GM03348 (cell line): Measurements from ENCODE around the gene HBD.
"Not testable (repeated sequence)": the region's sequence is repeated elsewhere in the genome, so short reads cannot be mapped to it uniquely, and the experiment has no call there.

Experiments
- DNase-seq: peaks from one replicate; pipeline ENCODE4 v3.0.0; 2012; ENCODE audit warnings: low spot score

HBD gene

DNA sequence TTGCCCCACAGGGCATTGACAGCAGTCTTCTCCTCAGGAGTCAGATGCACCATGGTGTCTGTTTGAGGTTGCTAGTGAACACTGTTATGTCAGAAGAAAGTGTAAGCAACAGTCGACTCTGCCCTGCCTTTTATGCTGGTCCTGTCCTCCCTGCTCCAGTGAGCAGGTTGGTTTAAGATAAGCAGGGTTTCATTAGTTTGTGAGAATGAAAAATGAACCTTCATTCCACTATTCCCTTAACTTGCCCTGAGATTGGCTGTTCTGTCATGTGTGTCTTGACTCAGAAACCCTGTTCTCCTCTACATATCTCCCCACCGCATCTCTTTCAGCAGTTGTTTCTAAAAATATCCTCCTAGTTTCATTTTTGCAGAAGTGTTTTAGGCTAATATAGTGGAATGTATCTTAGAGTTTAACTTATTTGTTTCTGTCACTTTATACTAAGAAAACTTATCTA is at the start of gene HBD:
HBD (minus strand) TSS at position 103 of the 454 bp plus-strand sequence; CDS start at position 53, 50 bp downstream.
- DNase-seq, result peak; percentile 39

DNA sequence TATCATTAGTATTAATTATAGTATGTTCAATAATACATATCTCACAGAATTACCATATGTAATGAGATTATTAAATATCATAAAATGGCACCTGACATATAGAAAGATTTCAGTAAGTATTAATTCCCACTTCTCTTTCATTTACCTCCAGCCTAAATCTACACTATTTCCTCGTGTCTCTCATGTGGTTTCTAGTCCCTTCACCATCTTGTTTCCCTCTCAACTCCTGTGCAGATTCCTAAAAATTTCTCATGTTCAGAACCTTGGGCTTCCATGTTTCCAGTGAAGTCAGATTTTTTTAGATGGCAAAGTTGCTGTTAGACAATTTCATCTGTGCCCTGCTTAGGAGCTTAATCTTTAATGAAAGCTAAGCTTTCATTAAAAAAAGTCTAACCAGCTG is 49.6 kb upstream of the HBD start:
- no peak for DNase-seq

DNA sequence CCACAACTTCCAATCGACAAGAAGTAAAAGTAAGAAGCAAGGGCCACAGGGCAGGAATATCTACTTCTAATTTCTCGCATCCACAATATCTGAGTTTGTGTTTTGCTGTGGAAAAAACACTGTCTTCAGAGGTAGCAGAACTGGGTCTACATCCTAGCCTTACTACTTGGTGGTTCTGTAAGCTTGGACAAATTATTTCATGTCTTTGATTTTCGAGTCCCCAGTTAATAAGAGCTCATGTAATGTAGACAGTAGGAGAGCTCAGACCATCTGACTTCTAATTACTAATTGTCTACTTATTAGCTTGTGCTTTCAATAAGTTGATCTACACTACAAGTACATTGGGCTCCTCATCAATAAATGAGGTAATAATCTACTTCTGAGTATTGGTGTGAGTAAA is 48.8 kb upstream of the HBD start:
- DNase-seq, result no peak

DNA sequence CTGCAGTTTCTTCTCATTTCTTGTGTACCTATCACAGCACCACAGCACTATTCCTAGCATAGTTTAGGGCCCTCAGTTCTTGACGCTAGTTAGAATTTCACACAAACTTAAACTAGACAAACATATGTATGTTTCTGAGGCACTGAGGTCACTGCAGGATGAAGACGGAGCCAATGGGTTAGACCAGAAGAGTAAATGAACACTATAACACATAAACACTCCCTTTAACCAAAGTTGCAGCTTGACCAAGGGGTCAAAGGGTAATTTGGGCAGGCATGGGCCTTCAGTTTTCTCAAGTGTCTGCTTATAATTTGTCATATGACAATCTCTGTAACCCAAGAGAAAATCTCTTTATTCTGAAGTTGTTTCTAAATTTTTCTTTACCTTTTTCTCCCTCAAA is 48.3 kb upstream of the HBD start:
- no peak for DNase-seq

DNA sequence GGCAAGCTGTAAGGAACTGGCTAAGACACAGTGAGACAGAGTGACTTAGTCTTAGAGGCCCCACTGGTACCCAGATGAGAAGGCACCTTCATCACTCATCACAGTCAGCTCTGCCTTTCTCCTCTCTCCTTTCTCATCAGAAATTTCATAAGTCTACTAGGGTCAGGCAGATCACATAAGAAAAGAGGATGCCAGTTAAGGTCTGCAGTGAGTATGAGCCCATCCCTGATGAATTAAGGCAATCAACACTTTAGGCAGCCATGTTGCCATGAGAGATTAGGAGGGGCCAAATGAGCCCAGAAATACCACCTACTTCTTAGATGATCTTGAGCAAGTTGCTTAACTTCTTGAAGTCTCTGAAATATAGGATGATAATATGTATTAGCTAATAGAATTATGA is 47.3 kb upstream of the HBD start:
- no peak for DNase-seq

DNA sequence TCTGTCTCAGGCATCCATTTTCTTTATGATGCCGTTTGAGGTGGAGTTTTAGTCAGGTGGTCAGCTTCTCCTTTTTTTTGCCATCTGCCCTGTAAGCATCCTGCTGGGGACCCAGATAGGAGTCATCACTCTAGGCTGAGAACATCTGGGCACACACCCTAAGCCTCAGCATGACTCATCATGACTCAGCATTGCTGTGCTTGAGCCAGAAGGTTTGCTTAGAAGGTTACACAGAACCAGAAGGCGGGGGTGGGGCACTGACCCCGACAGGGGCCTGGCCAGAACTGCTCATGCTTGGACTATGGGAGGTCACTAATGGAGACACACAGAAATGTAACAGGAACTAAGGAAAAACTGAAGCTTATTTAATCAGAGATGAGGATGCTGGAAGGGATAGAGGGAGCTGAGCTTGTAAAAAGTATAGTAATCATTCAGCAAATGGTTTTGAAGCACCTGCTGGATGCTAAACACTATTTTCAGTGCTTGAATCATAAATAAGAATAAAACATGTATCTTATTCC is 46.4 kb upstream of the HBD start:
- peak; percentile 93 for DNase-seq

DNA sequence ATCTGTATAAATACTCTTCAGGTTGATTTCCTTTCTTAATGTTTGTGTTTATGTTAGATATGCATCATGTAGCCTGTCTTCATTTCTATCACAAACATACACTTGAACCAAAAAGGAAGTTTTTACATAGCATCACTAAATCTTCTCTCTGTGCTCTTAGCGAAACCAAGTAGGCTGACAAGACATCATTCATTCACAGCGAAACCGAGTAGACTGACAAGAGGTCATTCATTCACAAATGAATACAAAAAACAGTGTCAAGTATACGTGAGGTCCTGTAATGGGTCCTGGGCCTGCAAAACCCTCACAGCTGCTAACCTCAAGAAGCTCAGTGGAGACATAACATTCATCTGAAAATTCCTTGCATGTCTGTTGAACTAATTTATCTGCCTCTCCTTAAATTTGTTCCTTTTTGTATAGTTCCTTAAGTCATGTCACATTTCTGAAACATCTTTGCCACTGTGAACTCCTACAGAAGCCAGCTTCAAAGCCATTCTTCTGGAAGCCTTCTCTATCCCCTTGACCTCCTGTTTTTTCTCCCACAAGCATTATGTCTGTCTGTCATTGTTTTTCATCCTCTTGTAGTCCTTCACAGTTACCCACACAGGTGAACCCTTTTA is 45.3 kb upstream of the HBD start:
- no peak for DNase-seq

DNA sequence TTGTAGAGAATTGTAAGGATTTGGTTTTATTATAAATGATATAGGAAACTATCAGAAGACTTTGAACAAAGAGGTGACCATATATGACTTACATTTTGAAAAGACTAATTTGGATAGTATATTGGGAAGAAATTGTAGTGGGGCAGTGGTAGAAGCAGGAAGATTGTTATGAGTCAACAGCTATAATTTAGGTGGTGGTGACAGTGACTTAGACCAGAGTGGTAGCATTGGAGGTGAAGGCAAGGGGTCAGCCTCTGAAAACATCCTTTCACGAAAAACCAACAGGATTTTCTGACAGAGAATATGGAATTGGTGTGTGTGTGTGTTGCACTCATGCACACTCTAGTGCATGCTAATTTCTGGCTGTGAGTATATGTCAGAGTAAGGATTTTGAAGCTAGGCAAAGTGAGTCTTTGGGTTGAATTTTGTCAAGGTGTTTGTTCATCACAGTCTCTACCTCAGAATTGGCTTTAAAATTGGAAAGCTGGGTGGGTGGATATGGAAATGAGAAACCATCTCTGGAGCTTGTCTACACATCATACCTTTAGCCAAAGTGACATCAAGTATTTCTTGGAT is 43.6 kb upstream of the HBD start:
- DNase-seq, result no peak

DNA sequence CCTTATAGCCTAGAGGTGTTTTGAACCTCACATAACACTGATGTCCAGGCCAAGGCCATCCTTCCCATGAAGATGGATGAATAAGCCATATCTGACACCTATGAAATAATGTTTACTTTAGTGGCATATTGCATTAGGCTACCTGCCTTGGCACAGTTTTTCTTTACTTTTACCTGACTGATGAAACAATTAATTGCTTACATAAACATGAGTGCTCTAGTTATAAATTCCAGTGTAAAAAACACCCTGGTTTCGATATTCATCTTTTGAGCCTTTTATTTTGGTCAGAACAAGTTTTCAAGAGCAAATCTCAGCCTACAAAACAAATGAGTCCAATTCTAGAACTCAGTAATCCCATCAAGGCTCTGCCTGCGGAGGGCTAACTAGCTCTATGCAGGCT is 42.4 kb upstream of the HBD start:
- DNase-seq, result no peak

DNA sequence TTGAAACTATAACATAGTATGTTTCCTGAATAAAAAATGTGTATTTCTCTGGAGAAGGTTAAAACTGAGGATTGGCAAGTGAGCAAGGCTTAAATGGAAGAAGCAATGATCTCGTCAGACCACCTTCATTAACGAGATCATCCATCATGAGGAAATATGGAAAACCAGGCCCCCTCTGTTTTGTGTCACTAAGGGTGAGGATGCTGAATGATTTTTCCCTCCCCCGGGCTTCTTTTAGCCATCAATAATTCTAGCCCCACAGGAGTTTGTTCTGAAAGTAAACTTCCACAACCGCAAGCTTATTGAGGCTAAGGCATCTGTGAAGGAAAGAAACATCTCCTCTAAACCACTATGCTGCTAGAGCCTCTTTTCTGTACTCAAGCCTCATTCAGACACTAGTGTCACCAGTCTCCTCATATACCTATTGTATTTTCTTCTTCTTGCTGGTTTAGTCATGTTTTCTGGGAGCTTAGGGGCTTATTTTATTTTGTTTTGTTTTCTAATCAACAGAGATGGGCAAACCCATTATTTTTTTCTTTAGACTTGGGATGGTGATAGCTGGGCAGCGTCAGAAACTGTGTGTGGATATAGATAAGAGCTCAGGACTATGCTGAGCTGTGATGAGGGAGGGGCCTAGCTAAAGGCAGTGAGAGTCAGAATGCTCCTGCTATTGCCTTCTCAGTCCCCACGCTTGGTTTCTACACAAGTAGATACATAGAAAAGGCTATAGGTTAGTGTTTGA is 41.3 kb upstream of the HBD start:
- no peak for DNase-seq

DNA sequence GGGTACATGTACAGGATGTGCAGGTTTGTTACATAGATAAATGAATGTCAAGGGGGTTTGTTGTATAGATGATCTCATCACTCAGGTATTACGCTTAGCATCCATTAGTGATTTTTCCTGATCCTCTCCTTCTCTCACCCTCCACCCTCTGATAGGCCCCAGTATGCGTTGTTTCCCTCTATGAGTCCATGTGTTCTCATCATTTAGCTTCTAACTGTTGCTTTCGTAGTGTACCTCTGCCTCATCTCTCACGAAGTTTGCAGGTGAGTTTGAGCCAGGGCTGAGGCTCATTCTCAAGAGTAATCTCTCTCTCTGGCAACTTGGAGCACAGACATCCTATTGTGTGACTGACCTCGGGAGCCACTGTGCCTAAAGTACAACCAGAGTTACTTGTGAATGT is 40.1 kb upstream of the HBD start:
- DNase-seq, result no peak

DNA sequence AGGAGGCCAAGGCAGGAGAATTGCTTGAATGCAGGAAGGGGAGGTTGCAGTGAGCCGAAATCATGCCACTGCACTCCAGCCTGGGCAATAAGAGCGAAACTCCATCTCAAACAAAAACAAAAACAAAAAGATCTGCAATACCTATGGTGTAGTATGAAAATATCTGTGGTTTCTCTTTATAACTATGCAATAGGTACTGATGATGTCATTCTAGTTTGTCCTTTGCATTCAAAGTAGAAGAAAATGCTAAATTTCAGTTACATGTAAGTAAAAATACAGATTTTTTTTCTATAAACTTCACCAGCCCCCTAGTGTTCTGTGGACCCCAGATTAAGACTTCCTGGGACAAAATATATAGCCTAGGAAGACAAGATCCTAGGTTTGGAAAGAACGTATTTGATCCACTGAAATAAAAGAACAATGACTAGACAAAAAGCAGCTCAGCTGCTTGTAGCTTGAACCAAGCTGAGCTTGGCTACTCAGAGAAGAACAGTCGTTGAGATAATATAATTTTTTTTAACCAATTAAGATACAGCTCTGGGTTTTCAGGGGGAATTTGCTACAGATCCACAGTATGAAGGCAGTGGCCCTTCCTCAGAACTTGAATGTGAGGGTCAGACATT is 38.2 kb upstream of the HBD start:
- no peak for DNase-seq

DNA sequence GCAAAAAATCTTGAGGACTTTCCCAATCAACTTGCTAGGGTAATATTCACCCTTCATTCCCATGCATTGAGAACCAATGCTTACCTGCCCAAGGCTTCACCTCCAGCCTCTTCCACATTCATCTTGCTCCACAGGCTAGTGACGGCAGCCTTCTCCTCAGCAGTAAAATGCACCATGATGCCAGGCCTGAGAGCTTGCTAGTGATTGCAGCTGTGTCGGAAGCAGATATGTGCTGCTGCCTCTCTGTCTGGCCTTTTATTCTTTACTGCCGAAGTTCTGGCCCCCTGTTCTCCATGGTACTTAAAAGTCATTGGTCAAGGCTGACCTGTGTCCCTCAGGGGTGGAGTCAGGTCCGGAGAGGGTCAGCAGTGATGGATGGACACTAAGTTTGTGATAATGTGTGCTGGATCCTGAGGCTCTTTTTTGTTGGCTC is 35.4 kb upstream of the HBD start, which contains the start of gene HBE1:
HBE1 (minus strand) TSS at position 231 of the 433 bp plus-strand sequence; CDS start at position 176, 55 bp downstream.
- DNase-seq, result no peak

DNA sequence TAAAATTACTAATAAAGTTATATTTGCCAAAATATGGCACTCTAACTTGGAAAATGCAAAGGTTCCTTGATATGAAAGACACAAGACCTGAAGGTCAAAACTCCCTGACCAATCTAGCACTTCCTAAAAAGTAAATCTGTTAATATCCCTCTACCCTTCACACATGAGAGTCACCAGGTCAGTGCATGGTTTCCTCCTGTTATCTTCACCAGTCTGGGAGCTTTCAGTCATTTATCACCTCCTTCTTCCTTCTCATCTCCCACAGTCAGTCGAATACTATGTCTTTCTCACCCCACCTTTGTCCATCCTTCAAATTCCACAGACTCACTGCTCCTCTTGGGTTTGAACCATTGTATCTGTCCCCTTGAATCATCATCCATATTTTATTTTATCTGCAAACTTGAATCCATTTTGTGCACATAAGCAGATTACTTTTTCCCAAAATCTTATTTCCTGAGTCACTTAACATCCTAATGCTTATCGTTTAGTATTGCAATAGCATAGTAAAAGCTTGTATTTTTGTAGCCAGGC is 32.8 kb upstream of the HBD start:
- no peak for DNase-seq

DNA sequence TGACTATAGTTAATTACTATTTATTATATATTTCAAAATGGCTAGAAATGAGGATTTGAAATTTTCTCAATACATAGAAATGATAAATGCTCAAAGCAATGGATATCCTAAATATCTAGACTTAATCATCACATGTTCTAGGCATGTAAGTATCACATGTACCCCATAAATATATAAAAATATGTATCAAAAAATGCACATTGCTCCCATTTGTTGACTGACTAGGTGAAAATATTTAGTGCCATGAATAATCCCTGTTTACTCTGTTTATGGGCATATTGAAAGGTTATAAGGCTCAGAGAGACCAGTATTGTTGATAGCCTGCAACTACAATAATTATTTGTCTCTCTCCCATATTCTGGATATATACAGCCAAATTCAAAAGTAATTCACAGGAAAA is 32.3 kb upstream of the HBD start:
- no peak for DNase-seq

DNA sequence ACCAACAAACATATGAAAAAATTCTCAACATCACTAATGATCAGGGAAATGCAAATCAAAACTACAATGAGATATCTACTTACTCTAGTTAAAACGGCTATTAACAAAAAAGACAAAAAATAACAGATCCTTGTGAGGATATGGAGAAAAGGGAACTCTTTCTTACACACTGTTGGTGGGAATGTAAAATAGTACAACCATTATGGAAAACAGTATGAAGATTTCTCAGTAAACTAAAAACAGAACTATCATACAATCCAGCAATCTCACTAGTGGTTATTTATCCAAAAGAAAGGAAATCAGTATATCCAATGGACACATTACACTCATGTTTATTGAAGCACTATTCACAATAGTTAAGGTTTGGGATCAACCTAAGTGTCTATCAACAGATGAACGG is 31.5 kb upstream of the HBD start:
- DNase-seq, result no peak

DNA sequence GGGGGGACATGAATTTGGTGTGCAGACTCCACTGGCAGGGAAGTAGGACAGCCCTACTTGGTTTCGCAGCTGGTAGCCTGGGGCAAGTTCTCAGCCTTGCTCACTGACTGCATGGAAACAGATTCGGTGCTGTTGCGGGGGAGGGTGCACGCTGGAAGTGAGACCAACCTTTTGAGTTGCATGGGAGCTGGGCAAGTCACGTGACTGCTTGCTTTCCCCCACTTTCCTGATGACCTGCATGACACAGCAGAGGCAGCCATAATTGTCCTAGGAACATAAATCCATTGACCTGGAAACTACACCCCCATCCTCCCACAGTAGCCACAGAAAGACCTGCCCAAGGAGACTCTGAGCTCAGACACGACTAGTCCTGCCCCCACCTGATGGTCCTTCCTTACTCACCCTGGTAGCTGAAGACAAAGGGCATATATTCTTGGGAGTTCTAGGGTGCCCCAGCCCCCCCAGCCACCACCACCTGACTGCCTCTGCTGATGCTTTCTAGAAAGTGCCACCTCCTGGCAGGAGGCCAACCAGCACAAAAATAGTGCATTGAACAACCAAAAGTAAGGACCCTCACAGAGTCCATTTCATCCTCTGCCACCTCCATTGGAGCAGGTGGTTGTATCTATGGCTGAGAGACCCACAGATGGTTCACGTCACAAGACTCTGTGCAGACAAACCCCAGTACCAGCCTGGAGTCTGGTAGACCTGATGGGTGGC is 24.4 kb upstream of the HBD start:
- DNase-seq, result no peak

DNA sequence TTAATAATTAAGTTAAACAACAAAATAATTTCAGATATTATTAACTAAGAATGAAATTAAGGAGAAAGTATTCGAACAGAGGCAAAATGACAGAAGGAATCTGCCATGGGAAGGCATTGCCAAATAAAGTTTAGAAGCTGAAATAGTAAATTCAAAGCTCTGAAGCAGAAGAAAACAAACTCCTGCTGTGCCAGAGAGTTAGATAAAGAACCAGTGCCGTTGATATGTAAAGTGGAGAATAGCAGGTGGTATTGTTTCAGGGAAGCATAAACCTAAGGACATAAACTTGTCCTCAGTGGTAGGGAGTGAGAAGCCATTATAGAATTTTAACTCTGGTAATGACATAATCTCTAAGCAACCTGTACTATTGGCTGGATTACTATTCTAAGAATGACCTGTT is 23.0 kb upstream of the HBD start:
- DNase-seq, result no peak

DNA sequence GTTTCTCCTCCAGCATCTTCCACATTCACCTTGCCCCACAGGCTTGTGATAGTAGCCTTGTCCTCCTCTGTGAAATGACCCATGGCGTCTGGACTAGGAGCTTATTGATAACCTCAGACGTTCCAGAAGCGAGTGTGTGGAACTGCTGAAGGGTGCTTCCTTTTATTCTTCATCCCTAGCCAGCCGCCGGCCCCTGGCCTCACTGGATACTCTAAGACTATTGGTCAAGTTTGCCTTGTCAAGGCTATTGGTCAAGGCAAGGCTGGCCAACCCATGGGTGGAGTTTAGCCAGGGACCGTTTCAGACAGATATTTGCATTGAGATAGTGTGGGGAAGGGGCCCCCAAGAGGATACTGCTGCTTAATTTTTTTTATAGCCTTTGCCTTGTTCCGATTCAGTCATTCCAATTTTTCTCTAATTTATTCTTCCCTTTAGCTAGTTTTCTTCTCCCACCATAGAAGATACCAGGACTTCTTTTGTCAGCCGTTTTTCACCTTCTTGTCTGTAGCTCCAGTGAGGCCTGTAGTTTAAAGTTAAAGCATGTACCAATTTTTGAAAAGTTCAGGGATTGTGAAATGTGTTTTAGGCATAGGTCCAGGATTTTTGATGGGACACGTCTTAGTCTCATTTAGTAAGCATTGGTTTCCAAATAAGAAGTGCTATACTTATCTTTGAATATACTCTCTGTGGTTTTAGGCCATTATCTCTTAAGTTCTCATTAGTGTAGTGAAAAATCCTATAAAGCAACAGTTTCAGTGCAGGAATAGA is 20.5 kb upstream of the HBD start, which contains the start of gene HBG2:
HBG2 (minus strand) TSS at position 136 of the 768 bp plus-strand sequence; CDS start at position 83, 53 bp downstream.
- DNase-seq, result not testable (repeated sequence)

DNA sequence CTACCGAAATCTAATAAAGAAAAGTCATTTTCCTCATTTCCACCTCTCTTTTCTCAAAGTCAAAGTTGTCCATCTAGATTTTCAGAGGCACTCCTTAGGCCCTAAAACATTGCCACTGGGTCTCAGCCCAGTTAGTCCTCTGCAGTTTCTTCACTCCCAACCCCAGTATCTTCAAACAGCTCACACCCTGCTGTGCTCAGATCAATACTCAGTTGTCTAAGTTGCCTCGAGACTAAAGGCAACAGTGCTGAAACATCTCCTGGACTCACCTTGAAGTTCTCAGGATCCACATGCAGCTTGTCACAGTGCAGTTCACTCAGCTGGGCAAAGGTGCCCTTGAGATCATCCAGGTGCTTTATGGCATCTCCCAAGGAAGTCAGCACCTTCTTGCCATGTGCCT is 19.7 kb upstream of the HBD start:
- DNase-seq, result not testable (repeated sequence)

DNA sequence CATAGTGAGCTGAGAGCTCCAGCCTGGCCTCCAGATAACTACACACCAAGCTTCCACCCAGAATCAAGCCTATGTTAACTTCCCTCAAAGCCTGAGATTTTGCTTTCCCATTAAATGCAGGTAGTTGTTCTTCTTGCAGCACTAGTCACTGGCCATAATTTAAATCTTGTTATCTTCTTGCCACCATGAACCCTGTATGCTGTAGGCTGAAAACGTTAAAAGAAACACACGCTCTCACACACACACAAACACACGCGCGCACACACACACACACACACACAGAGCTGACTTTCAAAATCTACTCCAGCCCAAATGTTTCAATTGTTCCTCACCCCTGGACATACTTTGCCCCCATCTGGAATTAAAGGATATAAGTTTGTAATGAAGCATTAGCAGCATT is 19.2 kb upstream of the HBD start:
- DNase-seq, result not testable (repeated sequence)
